Erythroblast (primary cell): ENCODE measurements around the gene TNFRSF19.

Source experiments
- DNase-seq, 2 experiments: peaks; one replicate each; lab custom pipeline; 2025; lab: John Stamatoyannopoulos, UW
- GATA1 ChIP-seq: IDR thresholded peaks from 2 replicates; pipeline ENCODE4 v1.6.1; 2011; ENCODE audit warnings: low read depth, mild to moderate bottlenecking, control low read depth, low read length, moderate library complexity
- POLR2A ChIP-seq: IDR thresholded peaks from 2 replicates; pipeline ENCODE4 v1.6.1; 2011; ENCODE audit warnings: mild to moderate bottlenecking, low read length

The TNFRSF19 gene

DNA sequence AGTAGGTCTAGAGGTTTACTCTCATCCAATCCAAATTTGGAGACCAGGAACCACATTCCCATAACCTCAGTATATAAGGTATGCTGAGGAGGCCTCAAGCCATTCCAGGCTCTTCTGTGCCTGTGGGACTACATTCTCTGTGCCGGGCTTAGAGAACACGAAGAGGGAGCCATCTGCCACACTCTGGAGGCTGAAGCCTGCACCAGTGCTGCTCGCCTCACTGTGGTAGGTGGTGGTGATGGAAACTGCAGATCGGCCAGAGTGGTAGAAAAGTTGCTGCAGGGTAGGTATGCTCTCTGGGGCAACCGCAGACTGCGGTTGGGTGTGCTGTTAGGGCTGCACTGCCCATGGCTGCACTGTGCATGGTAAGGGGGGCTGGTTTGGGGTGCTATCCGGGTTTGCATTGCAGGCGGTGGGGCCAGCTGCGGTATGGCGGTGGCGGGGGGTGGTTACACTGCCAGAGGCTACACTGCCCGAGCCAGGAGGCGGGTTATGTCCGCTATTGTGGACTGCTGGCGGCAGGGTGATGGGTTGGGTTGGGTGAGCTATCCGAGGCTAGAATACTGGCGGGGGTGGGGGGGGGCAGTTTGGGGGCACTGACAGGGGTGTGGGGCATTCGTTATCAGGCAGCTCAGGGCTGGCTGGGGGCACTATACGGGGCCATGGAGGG lies 145.0 kb downstream of the TNFRSF19 start:
- TF ChIP-seq GATA1 (no peak), POLR2A (no peak)
- no peak for DNase-seq

- peak; percentile 28 to 47 for DNase-seq
- TF ChIP-seq POLR2A: no peak
- TF ChIP-seq GATA1: no peak
These were observed 145.6 kb downstream of the TNFRSF19 start for GRCh38 chr13:23715762-23716235.

GRCh38 chr13:23716401-23716800 lies 146.2 kb downstream of the TNFRSF19 start:
- no peak for TF ChIP-seq GATA1
- no peak for DNase-seq

- DNase-seq: no peak
- no peak for TF ChIP-seq GATA1
- TF ChIP-seq POLR2A: no peak
These were observed 148.8 kb downstream of the TNFRSF19 start for GRCh38 chr13:23718996-23719395.

DNA sequence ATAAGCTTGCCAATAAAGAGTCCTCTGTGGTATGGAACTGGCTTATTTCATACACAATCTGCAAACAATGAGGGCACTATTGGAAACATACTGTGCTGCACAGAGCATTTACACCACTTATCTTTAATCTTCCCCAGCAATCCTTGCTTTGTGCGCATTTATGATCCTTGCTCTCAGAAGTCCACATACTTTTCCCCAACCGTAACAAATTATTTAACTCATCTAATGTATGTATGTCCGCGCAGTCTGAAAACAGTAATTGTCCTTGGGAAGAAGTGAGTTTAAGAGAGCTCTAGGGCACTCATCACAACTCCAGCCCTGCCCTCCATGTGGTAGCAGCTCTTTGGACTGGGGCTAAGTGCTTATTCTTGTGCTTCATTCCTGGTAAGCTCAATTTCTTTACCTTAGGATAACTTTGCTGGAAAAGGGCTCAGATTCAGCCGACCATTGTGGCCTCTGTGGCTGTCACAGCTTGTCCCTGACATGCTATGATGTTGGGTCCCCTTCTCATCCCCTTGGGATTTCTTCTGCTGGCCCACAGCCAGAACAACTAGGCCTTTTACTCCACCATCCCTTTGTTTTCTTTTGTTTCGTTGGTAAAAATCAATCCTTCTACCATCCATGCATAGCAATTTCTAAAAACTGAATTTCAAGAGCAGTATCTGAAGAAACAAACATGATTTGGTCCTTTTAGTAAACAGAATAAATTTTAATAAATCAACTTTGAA lies 152.7 kb downstream of the TNFRSF19 start:
- no peak for DNase-seq
- TF ChIP-seq GATA1 (no peak), POLR2A (no peak)

GRCh38 chr13:23723471-23723870 lies 153.3 kb downstream of the TNFRSF19 start:
- no peak for DNase-seq

GRCh38 chr13:23724196-23724970 lies 154.2 kb downstream of the TNFRSF19 start:
- DNase-seq: no peak
- TF ChIP-seq POLR2A: no peak

More at GRCh38 chr13:23723471-23723870, 153.3 kb downstream of the TNFRSF19 start:
- TF ChIP-seq GATA1 (no peak), POLR2A (no peak)
